SK-N-MC (cell line): ENCODE results near the gene FNDC3A.

Source experiments
- EZH2 ChIP-seq: fragments of 200-600 bp; sonication (generic); IDR thresholded peaks from one replicate; pipeline ENCODE4 v1.6.1; 2017; ENCODE audit warnings: antibody characterized with exemption
- POLR2AphosphoS5 ChIP-seq: IDR thresholded peaks from 2 replicates; pipeline ENCODE4 v1.6.1; 2012; ENCODE audit warnings: mild to moderate bottlenecking, low read depth, low read length, borderline replicate concordance

GRCh38 chr13:48945626-48946025 is 30.1 kb upstream of the FNDC3A start:
- TF ChIP-seq EZH2 (no peak), POLR2AphosphoS5 (no peak)
